Natural killer cell (primary cell): Measurements from ENCODE around the gene KLF18. TPM values are rescaled to one million over a fixed set of nuclear protein-coding genes. Genes with fewer than 3 reads are reported as not detected.

Experiments
- ATAC-seq, 3 donors: fragments of 150-1000 bp in 2 of 3; fragments of 200-7000 bp in 1 of 3; cut with Tn5 transposase; 1 replicate in 1 of 3; 2 replicates in 2 of 3; pipeline ENCODE4 v1.10.0; 2021; ENCODE audit warnings: mild to moderate bottlenecking in 2 of 3, moderate library complexity in 2 of 3
- DNase-seq, 2 donors: peaks; one replicate each; pipeline versions ENCODE4 v3.0.0 to v3.0.0-alpha.2; 2013 to 2021; ENCODE audit warnings: mixed read lengths in 1 of 2
- H3K27ac ChIP-seq: one replicate; pipeline ENCODE4 v1.5.1; 2013; ENCODE audit warnings: mild to moderate bottlenecking, low read length
- H3K27me3 ChIP-seq: one replicate; pipeline ENCODE4 v1.6.1; 2013; ENCODE audit warnings: low read length; ENCODE audit not compliant: control insufficient read depth, insufficient read depth
- H3K36me3 ChIP-seq: one replicate; pipeline ENCODE4 v1.6.1; 2013; ENCODE audit warnings: low read length; ENCODE audit not compliant: control insufficient read depth, insufficient read depth
- H3K4me1 ChIP-seq: one replicate; pipeline ENCODE4 v1.6.1; 2013; ENCODE audit warnings: low read length; ENCODE audit not compliant: control insufficient read depth, insufficient read depth
- H3K4me3 ChIP-seq: one replicate; pipeline ENCODE4 v1.5.1; 2013; ENCODE audit warnings: low read length
- H3K9me3 ChIP-seq: one replicate; pipeline ENCODE4 v1.6.1; 2013; ENCODE audit warnings: low read length; ENCODE audit not compliant: control insufficient read depth, insufficient read depth
- H3K27ac Mint-ChIP-seq, 2 donors: one replicate each; pipeline ENCODE4 v1.8.0; 2022; ENCODE audit warnings: mild to moderate bottlenecking in 2 of 2, mixed read lengths in 2 of 2, moderate library complexity in 1 of 2
- H3K27me3 Mint-ChIP-seq, 2 donors: one replicate each; pipeline ENCODE4 v1.8.0; 2022; ENCODE audit warnings: low read depth in 2 of 2, mixed read lengths in 2 of 2
- H3K36me3 Mint-ChIP-seq: one replicate; pipeline ENCODE4 v1.8.0; 2022; ENCODE audit warnings: mixed read lengths
- H3K4me1 Mint-ChIP-seq, 2 donors: one replicate each; pipeline ENCODE4 v1.8.0; 2022; ENCODE audit warnings: mixed read lengths in 2 of 2
- H3K4me3 Mint-ChIP-seq: one replicate; pipeline ENCODE4 v1.8.0; 2022; ENCODE audit warnings: mild to moderate bottlenecking, moderate library complexity, mixed read lengths
- H3K9me3 Mint-ChIP-seq, 2 donors: one replicate each; pipeline ENCODE4 v1.8.0; 2022; ENCODE audit warnings: mixed read lengths in 2 of 2
- WGBS: methylation state at CpG from one replicate; pipeline ENCODE4 v1.1.7; 2013; ENCODE audit warnings: missing lambda C conversion rate; ENCODE audit not compliant: insufficient coverage; 5-methylcytosine and 5-hydroxymethylcytosine counted together
- intact Hi-C: fragments of 100-400 bp; cut with micrococcal nuclease; formaldehyde crosslinking; loops from one replicate; pipeline ENCODE4 v1.14.2; 2022
- total RNA-seq, 4 donors: library from RNA; stranded (reverse); fragments of 120-200 nt in 1 of 4; gene quantifications; one replicate each; pipeline versions ENCODE4 v1.2.3 to v1.2.4, GENCODE V29; 2013 to 2022
- TF ChIP-seq, protein P1 (sequence below): fragments of 200-600 bp; IDR thresholded peaks from one replicate; pipeline ENCODE4 v1.8.0; 2022; ENCODE audit warnings: antibody characterized with exemption

KLF18 gene
- total RNA-seq, 3 donors from 2014 or later (not counting 1 experiment from before 2014, with no cell fraction given): not detected

DNA sequence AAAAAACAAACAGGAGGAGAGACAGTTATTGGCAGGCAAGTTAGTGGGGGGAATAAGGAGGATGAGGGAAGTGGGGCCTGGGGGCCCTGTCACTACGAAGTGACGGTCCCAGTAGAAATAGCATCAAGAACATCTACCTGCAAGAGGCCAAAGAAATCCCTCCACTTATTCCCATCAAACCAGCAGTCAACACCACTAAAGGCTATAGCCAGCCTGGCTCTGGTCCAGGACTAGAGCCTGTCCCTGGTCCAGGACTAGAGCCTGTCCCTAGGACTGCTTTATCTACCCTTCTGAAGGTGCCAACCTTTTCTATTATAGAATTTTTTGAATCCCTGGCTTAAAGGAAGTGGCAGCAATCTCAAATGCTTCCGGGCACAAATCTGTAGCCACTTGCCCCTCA, 3.2 kb downstream of the KLF18 start:
- Mint-ChIP-seq H3K27ac (no peak overlapping the region), H3K27me3 (peaks cover 4 to 15% of the 10 kb centered on the region in 2 donors), H3K4me3 (no peak overlapping the region), H3K36me3 (no peaks in the 10 kb centered on the region), H3K9me3 (no peaks in the 10 kb centered on the region), H3K4me1 (no peaks in the 10 kb centered on the region)
- H3K4me3 ChIP-seq: no peak overlapping the region
- no peaks in the 10 kb centered on the region for H3K27me3 ChIP-seq
- H3K9me3 ChIP-seq: no peaks in the 10 kb centered on the region
- H3K27ac ChIP-seq: no peak overlapping the region
- intact Hi-C loops: no loop called here
- no peak for DNase-seq
- TF ChIP-seq, protein P1, sequence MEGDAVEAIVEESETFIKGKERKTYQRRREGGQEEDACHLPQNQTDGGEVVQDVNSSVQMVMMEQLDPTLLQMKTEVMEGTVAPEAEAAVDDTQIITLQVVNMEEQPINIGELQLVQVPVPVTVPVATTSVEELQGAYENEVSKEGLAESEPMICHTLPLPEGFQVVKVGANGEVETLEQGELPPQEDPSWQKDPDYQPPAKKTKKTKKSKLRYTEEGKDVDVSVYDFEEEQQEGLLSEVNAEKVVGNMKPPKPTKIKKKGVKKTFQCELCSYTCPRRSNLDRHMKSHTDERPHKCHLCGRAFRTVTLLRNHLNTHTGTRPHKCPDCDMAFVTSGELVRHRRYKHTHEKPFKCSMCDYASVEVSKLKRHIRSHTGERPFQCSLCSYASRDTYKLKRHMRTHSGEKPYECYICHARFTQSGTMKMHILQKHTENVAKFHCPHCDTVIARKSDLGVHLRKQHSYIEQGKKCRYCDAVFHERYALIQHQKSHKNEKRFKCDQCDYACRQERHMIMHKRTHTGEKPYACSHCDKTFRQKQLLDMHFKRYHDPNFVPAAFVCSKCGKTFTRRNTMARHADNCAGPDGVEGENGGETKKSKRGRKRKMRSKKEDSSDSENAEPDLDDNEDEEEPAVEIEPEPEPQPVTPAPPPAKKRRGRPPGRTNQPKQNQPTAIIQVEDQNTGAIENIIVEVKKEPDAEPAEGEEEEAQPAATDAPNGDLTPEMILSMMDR: no peak
- no peak for ATAC-seq
- no peaks in the 10 kb centered on the region for H3K4me1 ChIP-seq
- no peaks in the 10 kb centered on the region for H3K36me3 ChIP-seq
- 75% methylated on average over 3 of the region's 3 CpGs for WGBS

DNA sequence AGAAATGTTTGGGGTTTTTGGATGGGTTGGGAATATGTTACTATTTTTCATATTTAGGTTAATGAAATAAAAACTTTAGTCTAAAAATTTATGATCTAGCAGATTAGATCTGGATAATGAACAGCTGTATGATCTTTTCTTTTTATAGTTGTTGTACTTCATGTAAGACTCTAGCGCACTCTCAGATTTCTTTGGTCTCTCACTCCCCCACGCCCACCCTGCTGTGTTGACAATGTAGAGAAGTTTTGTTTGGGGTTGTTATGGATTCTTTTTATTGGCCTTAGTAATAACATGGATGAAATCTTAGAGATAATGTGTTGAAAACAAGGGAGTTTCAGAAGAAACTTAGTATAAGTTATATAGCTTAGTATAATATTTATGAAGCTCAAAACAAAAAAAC, 5.5 kb downstream of the KLF18 start:
- no peaks in the 10 kb centered on the region for H3K36me3 Mint-ChIP-seq
- Histone ChIP-seq H3K27ac (no peak overlapping the region), H3K36me3 (no peaks in the 10 kb centered on the region), H3K27me3 (no peaks in the 10 kb centered on the region), H3K4me1 (no peaks in the 10 kb centered on the region), H3K9me3 (no peaks in the 10 kb centered on the region), H3K4me3 (no peak overlapping the region)
- intact Hi-C loops: no loop called here
- H3K4me3 Mint-ChIP-seq: no peak overlapping the region
- TF ChIP-seq, protein P1: no peak
- WGBS: no CpG with 5 or more reads among the region's 2 CpGs
- H3K27ac Mint-ChIP-seq: no peak overlapping the region
- ATAC-seq (no peak), DNase-seq (no peak)
- H3K9me3 Mint-ChIP-seq: no peaks in the 10 kb centered on the region
- H3K27me3 Mint-ChIP-seq: peaks cover 3 to 10% of the 10 kb centered on the region in 2 donors
- H3K4me1 Mint-ChIP-seq: no peaks in the 10 kb centered on the region

DNA sequence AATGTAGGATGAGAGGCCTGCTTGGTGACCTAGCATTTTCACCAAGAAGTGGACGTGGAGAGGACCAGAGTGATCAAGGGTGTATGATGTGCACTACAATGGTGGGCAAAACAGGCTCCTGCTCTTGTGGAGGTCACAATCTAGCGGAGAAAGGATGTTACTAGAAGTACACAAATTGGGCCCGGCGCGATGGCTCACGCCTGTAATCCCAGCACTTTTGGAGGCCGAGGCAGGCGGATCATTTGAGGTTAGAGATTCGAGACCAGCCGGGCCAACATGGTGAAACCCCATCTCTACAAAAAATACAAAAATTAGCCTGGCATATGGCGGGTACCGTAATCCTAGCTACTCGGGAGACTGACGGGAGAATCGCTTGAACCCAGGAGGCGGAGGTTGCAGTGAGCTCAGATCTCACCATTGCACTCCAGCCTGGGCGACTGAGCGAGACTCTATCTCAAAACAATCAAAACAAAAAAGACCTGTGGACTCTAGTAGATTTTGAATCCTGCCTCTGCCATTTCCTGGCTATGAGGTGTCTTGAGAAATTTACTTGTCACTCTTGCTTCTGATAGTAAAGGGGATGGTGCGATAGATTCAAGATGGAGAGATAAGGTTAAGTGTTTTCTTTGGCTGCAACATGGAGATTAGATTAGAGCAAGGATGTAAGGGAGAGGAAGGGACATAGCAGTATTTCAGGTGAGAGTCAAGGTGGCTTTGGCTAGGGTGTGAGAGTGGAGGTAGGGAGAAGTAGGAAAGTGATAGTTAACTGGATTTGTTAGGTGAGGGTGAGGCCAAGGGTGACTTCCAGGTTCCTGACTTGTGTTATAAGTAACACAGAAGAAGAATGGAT, 7.1 kb downstream of the KLF18 start:
- TF ChIP-seq, protein P1: no peak
- no peak overlapping the region for H3K4me3 ChIP-seq
- no peaks in the 10 kb centered on the region for H3K4me1 ChIP-seq
- H3K4me3 Mint-ChIP-seq: no peak overlapping the region
- intact Hi-C loops: no loop called here
- H3K36me3 Mint-ChIP-seq: no peaks in the 10 kb centered on the region
- 91% methylated on average over 19 of the region's 19 CpGs for WGBS
- H3K4me1 Mint-ChIP-seq: no peaks in the 10 kb centered on the region
- no peak overlapping the region for H3K27ac Mint-ChIP-seq
- H3K9me3 Mint-ChIP-seq: no peaks in the 10 kb centered on the region
- DNase-seq (no peak), ATAC-seq (no peak)
- peaks cover 3 to 8% of the 10 kb centered on the region in 2 donors for H3K27me3 Mint-ChIP-seq
- H3K9me3 ChIP-seq: no peaks in the 10 kb centered on the region
- H3K27me3 ChIP-seq: no peaks in the 10 kb centered on the region
- H3K36me3 ChIP-seq: no peaks in the 10 kb centered on the region
- H3K27ac ChIP-seq: no peak overlapping the region
